Ishikawa (cell line): ENCODE measurements around the gene EPB41L2.

Experiments
- CEBPB ChIP-seq: IDR thresholded peaks from 2 replicates; pipeline ENCODE4 v1.6.1; 2012
- CREB1 ChIP-seq: IDR thresholded peaks from 2 replicates; pipeline ENCODE4 v1.6.1; 2012; ENCODE audit warnings: low read depth
- EGR1 ChIP-seq: IDR thresholded peaks from 2 replicates; pipeline ENCODE4 v1.6.1; 2012
- EP300 ChIP-seq: IDR thresholded peaks from 2 replicates; pipeline ENCODE4 v1.6.1; 2012; ENCODE audit warnings: borderline replicate concordance
- FOXM1 ChIP-seq: IDR thresholded peaks from 2 replicates; pipeline ENCODE4 v1.6.1; 2012; ENCODE audit warnings: low read depth, borderline replicate concordance
- MAX ChIP-seq: IDR thresholded peaks from 2 replicates; pipeline ENCODE4 v1.6.1; 2012
- RAD21 ChIP-seq: IDR thresholded peaks from 2 replicates; pipeline ENCODE4 v1.6.1; 2012; ENCODE audit warnings: low read depth
- REST ChIP-seq: IDR thresholded peaks from 2 replicates; pipeline ENCODE4 v1.6.1; 2012; ENCODE audit warnings: low read depth, mild to moderate bottlenecking
- TAF1 ChIP-seq: IDR thresholded peaks from 2 replicates; pipeline ENCODE4 v1.6.1; 2012; ENCODE audit warnings: low read depth, mild to moderate bottlenecking
- TCF12 ChIP-seq: IDR thresholded peaks from 2 replicates; pipeline ENCODE4 v1.6.1; 2012; ENCODE audit warnings: low read depth
- TEAD4 ChIP-seq: IDR thresholded peaks from 2 replicates; pipeline ENCODE4 v1.6.1; 2012
- USF1 ChIP-seq: IDR thresholded peaks from 2 replicates; pipeline ENCODE4 v1.6.1; 2012
- YY1 ChIP-seq: IDR thresholded peaks from 2 replicates; pipeline ENCODE4 v1.6.1; 2012; ENCODE audit warnings: low read depth
- ZBTB7A ChIP-seq: IDR thresholded peaks from 2 replicates; pipeline ENCODE4 v1.6.1; 2012; ENCODE audit warnings: low read depth

DNA sequence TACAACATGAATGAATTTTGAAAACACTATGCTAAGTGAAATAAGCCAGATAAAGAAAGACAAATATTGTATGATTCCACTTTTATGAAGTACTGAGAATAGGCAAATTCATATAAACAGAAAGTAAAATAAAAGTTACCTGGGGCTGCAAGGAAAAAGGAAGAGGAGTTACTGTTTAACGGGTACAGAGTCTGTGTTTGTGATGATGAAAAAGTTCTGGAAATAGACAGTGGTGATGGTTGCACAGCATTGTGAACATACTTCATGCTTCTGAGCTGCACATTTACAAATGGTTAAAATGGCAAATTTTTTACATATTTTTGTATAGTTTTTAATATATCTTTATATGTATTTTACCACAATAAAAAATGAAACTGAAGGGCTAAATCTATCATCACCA lies 29.4 kb downstream of the EPB41L2 start:
- no peak for TF ChIP-seq CEBPB
- no peak for TF ChIP-seq CREB1
- TF ChIP-seq RAD21 = no peak
- TF ChIP-seq EP300 = no peak
- no peak for TF ChIP-seq ZBTB7A
- no peak for TF ChIP-seq REST
- TF ChIP-seq TEAD4 = no peak
- no peak for TF ChIP-seq MAX
- TF ChIP-seq YY1 = no peak
- TF ChIP-seq EGR1 = no peak
- no peak for TF ChIP-seq FOXM1
- no peak for TF ChIP-seq USF1
- TF ChIP-seq TAF1 = no peak
- TF ChIP-seq TCF12 = no peak
